Measurements from ENCODE around the gene CELSR1.

- TF ChIP-seq POLR2AphosphoS5 (IDR thresholded peaks at IDR 0.05) (no peak), POLR2A (IDR thresholded peaks at IDR 0.05) (no peak), CTCF (IDR thresholded peaks at IDR 0.05) (no peak)
Measured at GRCh38 chr22:46574438-46574992, 37.1 kb upstream of the CELSR1 start.
